GM21576 (cell line): Measurements from ENCODE around the gene CEP170B.
"Not testable (repeated sequence)": the region's sequence is repeated elsewhere in the genome, so short reads cannot be mapped to it uniquely, and the experiment has no call there.

Experiments
- ATAC-seq: cut with Tn5 transposase; IDR thresholded peaks from one replicate; pipeline ENCODE4 v1.9.1; 2021; ENCODE audit warnings: mild to moderate bottlenecking, moderate library complexity; ENCODE audit not compliant: unreplicated experiment

The CEP170B gene

DNA sequence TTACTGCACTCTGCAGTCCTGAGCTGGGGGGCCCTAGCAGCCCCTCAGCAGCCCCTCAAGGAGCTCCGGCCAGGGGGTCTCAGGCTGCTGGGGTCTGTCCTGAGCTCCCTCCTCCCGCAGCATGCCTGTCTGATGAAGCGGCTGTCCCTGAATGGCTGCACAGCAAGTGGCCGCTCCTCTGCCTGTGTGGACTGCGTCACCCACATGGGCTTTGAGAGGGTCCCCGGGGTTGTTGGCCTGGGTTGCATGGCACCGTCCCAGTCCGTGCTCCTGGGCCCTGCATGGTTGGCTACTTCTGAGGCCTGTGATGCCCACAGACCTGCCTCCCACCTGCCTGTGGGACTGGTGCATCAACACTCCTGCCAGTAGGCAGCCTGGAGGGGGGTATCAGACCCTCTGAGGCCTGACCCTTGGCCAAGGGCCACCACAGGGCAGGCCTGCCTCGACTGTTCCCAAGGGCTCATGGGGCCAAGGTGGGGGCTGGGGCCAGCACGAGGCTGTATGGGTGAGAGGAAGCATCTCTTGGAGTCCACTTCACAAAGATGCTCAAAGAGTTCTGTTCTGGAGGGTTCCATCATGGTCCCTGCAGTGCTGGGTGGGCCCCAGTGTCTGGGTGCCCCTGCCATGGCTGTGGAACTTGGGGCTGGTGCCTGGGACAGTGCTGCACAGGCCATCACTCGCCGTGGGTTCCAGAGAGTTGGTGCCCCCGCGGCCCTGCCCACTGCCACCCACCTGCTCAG is 12.2 kb downstream of the CEP170B start:
- ATAC-seq: no peak

DNA sequence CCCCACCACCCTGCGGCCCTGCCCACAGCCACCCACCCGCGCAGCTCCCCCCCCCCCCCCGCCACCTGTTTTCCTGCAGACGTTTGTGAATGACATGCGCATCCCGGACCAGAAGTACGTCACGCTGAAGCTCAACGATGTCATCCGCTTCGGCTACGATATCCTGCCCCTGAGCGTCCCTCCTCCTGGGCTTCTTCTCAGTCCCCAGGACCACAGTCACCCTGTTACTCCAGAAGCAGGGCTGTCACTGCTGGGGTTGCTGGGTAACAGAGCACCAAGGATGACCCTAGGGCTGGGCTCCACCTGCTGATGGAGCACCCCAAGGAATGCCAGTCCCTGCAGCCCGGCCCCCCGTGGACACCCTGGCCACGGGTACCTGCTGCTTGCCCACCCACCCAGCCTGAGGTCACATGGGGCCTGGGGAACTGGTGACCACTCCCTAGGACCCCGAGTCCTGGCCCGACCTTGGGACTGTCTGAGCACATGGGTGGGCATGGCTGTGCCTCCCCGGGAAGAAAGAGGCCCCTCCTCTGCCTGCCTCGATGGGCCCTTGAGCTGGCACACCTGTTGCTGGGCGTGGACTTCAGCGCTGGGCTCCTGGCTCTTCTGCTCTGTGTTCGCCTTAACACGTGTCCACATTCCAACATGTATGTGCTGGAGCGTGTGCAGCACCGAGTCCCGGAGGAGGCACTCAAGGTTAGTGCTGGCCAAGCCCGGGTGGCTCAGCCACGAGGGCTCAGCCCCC is 12.9 kb downstream of the CEP170B start:
- ATAC-seq: no peak

DNA sequence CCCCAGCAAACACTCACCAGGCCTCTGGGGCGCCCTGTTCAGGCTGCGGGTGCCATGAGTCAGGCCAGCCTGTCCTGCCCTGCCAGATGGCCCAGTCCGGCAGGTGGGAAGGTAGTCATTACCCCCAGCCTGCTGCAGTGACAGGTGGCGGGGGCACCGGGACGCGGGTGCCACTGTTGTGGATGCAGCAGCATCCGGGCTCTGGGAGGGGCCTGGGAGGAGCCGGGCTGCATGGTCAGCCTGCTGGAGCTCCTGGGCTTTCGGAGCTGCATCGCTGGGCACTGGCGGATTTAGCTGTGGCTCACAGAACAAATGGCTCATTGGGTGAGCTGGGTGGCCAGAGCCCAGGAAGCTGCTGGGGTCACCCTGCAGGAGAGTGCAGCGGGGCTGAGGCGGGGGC is 13.5 kb downstream of the CEP170B start:
- no peak for ATAC-seq

DNA sequence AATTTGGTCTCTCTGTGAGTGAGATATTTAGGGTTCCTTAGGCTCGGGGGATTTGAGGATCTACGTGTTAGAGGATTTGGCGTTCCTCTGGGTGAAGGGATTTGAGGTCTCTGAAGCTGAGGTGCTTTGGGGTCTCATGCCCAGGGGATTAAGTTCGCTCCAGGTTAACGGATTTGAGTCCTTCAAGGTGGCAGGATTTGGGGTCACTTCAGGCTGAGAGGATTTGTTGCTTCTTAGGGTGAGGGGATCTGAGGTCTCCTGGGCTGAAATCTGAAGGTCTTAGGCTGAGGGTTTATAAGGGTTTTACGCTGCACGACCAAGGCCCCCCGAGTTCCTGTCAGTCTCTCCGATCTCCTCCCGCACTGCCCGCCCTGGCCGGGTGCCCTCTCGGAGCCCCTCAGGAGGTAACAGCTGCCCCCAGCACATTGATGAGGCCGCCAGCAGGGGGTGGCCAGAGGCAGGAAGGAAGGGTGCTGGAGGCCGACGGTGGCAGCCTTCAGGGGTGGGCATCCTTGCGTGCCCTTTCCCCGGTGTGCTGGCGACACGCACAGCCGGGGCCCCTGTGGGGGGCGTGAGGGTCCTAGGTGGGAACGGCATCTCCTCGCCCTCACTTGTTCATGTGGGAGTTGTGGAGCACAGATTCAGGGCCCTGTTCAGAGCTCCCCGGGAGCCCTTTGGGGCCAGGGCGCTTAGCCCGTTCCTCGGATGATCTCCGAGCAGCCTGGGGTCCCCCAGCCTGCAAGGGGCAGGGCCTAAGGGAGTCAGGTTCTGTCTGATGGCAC is 14.3 kb downstream of the CEP170B start:
- no peak for ATAC-seq

DNA sequence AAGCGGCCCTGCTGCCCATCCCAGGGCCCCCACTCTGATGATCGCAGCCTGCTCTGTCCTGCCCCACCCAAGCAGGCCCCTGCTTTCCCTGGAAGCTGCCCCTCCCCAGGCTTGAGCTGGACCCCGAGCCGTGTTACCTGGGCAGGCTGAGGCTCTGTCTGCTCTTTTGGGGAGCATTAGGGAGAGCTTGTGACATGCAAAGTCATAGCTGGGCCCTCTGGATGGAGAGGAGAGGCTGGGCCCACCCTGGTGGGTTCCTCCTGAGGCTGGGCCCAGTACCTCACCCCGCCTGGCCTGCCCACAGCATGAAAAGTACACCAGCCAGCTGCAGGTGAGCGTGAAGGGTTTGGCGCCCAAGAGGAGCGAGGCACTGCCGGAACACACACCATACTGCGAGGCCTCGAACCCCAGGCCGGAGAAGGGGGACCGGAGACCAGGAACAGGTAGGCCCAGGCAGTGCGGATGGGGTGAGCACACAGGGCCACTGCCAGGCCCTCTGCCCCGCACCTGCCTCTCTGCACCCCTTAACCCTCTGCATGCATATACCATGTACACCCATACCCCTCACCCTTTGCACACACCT is 15.0 kb downstream of the CEP170B start:
- ATAC-seq: no peak

DNA sequence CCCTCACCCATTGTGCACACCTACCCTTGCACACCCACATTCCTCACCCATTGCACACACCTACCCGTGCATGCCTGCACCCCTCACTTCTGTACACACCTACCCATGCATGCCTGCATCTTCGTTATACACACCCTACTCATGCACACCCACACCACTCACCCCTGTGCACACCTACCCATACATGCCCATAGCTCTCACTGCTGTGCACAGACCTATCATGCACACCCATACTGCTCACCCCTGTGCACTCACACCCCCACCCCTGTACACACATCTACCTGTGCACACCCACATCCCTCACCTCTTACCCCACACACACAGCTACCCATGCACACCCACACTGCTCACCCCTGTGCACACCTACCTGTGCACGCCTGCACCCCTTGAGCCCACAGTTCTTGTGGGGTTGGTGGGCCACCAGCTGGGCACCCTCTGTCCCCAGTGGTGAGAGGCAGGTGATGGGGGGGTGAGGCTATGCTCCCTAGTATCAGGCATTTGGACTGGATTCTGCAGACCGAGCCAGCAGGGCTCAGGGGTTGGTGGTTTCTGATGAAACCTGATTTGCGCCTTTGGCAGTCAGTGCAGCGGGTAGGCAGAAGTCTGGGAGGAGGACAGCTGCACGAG is 15.6 kb downstream of the CEP170B start:
- no peak for ATAC-seq

DNA sequence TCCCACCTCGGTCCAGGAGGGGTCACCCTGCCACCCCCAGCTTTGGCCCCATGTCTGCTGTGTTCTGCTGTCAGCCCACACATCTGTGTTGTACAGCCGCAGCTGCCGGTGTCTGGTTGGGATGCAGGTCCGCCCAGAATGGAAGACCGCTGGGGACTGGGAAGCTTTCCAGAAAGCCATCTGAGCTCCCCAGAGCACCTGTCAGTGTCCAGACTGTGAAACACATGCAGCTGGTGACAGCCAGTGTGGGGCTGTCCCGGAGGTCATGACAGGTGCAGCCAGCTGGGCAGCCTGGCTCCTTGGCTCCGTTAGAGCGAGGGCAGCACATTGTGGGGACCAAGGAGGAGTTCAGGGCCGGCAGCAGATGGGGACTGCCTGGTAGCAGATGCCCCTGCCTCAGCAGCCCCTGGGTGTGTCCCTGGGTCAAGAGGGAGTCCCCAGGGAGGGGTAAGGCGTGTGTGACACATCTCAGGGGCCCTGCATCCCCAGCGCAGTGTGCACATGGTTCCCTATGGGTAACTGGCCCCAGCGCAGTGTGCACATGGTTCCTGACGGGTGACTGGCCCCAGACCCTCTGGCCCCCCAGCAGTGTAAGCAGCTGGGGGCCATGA is 16.4 kb downstream of the CEP170B start:
- ATAC-seq: no peak

DNA sequence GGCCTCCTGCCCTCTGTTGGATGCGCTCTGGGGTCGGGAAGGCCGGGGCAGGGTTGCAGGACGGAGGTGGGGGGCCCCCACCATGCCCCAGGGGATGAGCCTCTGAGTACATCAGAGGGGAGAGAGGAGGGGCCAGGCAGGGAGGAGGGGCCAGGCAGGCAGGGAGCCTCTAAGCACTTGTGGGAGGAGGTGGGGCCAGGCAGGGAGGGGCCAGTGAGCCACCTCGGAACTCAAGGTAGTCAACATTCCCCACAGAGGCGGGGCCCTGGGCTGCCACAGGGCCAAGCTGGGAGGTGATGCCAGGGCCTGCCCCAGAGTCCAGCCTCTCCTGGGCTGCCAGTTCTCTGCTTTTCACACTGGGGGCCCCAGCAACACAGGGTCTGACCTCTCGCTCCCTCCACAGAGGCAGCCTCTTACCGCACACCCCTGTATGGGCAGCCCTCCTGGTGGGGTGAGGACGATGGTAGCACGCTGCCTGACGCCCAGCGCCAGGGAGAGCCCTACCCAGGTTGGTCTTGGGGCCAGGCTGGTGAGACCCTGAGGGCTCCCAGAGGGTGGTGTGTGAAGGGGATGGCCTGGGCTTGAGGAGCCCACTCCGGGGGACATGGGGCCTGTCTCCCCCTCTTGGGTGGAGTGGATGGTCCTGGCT is 17.4 kb downstream of the CEP170B start:
- ATAC-seq: no peak

DNA sequence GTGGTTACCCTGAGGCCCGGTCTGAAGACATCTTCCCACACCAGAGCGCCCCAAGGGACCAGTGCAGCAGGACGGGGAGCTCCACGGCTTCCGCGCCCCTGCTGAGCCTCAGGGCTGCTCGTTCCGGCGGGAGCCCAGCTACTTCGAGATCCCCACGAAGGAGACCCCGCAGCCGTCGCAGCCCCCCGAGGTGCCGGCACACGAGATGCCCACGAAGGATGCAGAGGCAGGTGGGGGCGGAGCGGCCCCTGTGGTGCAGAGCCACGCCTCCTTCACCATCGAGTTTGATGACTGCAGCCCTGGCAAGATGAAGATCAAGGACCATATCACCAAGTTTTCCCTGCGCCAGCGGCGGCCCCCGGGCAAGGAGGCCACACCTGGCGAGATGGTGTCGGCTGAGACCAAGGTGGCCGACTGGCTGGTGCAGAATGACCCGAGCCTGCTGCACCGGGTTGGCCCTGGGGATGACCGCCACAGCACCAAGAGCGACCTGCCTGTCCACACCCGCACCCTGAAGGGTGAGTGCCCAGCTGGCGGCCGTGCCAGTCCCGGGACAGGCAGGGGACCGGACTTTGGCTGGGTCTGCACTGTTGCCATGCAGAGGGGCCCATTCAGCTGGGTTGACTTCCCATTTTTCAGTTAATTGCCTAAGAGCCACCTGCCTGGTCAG is 18.1 kb downstream of the CEP170B start:
- ATAC-seq: no peak

DNA sequence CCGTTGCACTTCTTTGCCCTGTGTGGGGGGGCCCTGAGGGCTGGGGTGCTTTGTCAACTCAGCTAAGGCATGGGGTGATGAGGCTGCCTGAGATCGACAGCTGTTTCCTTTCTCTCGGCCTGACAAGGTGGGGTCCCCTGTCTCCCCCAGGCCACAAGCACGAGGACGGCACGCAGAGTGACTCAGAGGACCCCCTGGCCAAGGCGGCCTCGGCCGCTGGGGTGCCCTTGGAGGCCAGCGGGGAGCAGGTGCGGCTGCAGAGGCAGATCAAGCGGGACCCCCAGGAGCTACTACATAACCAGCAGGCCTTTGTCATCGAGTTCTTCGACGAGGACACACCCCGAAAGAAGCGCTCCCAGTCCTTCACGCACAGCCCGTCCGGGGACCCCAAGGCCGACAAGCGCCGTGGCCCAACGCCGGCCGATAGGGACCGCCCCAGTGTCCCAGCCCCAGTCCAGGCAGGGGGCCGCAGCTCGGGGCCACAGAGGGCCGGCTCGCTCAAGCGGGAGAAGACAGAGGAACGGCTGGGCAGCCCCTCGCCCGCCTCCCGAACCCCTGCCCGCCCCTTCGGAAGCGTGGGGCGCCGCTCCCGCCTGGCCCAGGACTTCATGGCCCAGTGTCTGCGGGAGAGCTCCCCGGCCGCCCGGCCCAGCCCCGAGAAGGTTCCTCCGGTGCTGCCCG is 18.8 kb downstream of the CEP170B start:
- no peak for ATAC-seq

DNA sequence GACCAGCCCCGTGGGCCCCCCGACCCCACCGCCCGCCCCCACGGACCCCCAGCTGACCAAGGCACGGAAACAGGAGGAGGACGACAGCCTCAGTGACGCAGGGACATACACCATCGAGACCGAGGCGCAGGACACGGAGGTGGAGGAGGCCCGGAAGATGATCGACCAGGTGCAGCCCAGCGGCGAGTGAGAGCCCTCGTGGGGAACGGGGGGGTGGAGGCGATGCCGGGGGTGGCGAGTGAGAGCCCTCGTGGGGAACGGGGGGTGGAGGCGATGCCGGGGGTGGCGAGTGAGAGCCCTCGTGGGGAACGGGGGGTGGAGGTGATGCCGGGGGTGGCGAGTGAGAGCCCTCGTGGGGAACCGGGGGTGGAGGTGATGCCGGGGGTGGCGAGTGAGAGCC is 19.3 kb downstream of the CEP170B start:
- not testable (repeated sequence) for ATAC-seq

DNA sequence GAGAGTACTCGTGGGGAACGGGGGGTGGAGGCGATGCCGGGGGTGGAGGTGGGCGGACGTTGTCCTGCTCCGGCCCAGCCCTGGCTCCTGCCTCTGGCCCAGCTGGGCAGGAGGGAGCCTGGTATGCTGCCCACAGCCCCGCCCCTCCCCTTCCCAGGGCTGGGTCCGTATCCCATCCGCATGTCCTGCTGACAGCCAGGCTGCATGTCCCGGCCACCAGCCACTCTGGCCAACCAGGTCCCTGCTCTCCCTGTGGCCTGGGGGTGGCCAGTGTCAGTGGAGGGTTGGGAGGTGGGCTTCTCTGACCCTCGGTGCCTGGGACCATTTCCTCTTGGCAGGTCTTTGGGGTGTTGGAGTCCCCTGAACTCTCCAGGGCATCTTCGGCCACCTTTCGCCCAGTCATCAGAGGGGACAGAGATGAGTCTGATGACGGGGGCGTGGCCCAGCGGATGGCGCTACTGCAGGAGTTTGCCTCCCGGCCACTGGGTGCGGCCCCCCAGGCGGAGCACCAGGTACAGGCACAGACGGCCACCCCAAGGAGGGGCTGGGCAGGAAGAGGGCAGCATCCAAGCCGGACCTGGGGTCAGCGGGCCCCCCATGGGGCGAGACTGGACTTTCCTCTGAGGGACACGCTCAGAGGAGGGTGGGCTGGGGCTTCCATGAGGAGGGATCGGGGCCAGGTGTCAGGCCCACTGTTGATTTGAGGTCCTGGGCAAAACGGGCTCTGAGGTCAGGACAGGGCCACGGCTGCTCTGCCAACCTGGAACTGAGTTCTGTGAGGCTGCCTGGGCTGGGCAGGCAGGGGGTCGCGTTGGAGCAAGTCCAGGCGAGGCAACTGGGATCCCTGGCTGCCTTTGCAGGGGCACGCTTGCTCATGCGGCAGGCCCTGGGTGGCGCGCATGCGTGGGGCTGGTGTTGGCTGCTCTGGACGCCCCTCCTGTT is 20.2 kb downstream of the CEP170B start:
- ATAC-seq: no peak

DNA sequence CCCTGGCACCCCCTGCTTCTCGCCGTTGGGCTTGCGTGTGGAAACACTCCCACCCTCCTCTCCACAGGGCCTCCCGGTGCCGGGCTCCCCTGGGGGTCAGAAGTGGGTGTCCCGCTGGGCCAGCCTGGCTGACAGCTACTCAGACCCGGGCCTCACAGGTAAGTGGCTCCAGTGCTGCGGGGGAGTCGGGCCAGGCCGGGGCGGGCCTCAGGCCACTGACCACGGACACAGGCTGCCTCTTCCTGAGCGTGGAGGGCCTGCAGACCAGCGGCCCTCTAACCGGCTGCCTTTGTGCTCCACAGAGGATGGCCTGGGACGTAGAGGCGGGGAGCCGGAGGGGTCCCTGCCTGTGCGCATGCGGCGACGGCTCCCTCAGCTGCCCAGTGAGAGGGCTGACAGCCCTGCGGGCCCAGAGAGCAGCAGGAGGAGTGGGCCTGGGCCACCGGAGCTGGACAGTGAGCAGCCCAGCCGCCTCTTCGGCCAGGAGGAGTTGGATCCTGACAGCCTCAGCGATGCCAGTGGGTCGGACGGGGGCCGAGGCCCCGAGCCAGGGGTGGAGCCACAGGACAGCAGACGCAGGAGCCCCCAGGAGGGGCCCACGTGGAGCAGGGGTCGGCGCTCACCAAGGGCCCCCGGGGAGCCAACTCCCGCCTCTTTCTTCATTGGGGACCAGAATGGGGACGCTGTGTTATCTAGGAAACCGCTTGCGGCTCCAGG is 21.1 kb downstream of the CEP170B start:
- no peak for ATAC-seq

DNA sequence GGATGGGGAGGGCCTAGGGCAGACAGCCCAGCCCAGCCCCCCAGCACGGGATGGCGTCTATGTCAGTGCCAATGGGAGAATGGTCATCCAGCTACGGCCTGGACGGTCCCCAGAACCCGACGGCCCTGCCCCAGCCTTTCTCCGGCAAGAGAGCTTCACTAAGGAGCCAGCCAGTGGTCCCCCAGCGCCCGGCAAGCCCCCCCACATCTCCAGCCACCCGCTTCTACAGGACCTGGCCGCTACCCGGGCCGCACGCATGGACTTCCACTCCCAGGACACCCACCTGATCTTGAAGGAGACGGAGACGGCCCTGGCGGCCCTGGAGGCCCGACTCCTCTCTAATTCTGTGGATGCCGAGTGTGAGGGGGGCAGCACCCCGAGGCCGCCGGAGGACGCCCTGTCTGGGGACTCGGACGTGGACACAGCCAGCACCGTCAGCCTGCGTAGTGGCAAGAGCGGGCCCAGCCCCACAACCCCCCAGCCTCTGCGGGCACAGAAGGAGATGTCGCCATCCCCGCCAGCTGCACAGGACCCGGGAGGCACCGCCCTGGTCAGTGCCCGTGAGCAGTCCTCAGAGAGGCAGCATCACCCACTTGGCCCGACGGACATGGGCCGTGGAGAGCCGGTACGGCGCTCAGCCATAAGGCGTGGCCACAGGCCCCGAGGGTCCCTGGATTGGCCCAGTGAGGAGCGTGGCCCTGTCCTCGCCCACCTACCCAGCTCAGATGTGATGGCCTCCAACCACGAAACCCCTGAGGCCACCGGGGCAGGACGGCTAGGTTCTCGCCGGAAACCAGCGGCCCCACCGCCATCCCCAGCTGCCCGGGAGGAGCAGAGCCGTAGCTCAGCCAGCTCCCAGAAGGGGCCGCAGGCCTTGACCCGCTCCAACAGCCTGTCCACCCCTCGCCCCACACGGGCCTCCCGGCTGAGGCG is 21.9 kb downstream of the CEP170B start:
- no peak for ATAC-seq

DNA sequence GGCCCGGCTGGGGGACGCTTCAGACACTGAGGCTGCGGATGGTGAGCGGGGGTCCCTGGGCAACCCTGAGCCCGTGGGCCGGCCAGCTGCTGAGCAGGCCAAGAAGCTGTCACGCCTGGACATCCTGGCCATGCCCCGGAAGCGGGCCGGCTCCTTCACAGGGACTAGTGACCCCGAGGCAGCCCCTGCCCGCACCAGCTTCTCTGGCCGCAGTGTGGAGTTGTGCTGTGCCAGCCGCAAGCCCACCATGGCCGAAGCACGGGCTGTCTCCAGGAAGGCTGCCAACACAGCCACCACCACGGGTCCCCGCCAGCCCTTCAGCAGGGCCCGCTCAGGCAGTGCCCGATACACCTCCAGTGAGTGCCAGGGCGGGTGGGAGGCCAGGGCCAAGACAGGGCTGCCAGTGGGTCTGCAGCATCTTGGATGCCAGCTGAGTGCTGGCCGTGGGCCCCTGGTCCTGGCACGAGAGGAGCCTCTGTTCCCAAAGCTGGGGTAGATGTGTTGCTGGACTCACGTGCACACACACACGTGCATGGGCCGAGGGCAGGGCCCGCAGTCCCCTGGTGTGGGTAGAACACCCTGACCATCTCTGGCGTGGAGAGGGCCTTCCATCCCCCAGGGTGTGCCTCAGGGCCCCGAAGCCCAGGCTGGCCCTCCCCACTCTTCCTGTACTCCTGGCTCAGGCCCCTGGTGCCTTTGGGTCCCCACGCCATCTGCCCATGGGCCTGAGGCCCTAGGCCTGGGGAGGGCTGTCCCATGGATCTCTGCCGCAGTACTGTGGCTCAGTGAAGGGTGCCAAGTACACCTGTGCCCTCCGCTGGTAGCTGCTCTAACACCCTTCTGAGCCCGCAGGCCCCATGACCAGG is 22.8 kb downstream of the CEP170B start:
- ATAC-seq: no peak
